GM12872 (cell line): Measurements from ENCODE around the gene DBX1.

ENCODE experiments used
- CTCF ChIP-seq: IDR thresholded peaks from 3 replicates; pipeline ENCODE4 v1.5.1; 2011; ENCODE audit warnings: low read depth, mild to moderate bottlenecking, low read length, moderate library complexity; ENCODE audit not compliant: insufficient read depth

Gene DBX1

DNA sequence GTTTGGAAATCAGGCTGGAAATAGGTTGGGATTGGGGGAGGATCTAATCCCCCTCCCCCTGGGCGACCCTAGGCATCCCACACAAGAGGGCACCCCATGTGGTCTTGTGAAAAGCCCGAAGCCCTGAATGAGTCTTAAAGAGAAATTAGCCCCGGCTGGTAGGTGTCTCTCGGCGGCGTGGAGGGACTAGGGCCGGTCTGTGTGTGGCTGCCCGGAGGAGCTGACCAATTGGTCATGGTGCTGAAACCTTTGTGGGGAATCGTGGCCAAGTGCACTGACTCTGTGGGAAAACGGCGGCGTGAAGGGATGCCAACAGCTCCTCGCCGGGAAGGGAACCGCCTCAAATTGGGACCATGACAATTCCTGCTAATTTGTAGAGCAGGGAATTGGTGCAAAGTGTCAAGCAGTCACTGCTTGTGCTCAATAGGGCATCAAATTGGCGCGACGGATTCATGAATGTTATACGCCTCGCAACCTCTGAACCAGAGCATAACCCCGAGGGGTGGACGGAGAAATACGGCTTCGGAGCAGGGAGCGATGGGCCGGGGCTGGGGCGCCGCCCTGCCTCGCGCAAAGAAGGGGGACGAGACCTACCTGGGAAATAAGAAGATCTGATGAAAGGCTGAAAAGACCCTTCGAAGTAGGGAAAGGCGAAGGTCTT, 1.5 kb downstream of the DBX1 start:
- TF ChIP-seq CTCF: no peak

GRCh38 chr11:20157728-20158127, 2.5 kb downstream of the DBX1 start:
- no peak for TF ChIP-seq CTCF

- no peak for TF ChIP-seq CTCF
Observed at GRCh38 chr11:20156876-20157613, 3.2 kb downstream of the DBX1 start.

DNA sequence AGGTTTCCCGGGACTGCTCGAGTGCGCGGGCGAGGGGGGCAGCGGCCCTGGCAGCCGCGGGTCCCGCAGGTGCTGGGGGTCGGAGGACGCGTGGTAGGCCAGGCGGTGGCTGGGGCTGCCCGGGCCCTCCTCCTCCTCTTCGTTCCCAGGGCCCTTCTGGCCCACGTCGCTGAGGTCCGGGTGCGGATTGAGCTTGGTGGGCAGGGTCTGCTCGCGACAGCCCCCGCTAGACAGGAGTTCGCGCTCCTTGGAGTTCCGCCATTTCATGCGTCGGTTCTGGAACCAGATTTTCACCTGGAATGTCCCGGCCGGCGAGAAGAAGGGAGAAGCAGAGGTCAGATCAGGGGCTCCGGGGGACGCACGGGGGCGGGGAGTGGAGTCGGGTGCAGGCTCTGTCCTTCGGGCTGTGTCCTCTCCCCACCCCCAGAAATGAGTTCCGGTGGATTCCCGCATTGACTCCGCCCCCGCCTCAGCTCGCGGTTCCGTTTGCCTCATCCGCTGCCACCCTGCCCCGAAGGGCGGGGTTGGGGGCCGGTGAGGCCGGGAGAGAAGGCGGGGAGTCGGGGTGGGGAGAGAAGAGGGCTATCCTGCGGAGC, 3.9 kb downstream of the DBX1 start:
- TF ChIP-seq CTCF: no peak

DNA sequence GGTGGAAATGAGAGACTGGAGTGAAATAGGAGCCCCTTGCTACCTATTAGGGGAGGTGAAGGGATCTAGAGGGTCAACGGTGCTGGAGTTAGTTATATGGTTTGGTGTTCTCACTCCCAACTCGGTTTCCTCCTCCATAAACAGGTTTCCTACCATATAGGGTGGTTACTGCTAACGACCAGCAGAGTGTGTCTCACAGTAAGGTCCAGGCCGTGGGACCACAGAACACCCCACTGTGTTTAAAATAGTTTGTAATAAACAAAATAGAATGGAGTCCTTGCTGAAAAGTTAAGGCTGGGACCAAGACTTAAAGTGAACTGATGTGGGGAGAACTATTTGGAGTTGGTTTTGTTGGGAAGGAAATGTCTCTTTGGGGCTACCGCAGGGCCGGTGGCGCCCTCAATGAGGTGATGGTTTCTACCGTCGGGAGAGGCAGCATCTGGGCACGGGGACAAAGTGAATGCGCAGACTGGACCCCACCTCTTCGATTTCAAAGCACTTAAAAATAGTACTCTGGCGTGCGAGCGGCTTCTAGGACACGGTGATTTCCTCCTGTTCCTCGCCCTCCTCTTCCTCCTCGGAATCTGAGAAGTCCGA, 4.5 kb downstream of the DBX1 start:
- TF ChIP-seq CTCF: no peak

DNA sequence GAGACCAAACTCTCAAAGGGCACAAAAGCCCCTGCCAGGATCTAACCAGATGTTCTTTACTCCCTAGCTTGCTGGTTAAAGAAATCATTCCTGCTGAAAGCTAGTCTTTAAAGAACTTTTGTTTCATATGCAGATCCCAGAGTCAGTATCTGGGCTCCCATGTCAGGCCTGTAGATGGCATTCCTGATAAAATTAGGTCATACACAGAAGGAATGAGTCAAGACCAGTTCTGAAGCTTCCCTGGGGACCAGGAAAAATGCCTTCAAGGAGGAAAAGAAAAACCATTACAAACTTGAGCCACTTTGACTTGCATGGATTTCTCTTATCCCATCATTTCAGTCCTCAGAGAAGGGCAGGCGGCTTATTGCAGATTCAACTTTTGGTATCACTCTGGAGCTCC, 5.9 kb downstream of the DBX1 start:
- no peak for TF ChIP-seq CTCF

- TF ChIP-seq CTCF: no peak
Observed at GRCh38 chr11:20138707-20139106, 21.6 kb downstream of the DBX1 start.
